ENCODE measurements around the gene ZFYVE21. TPM values are rescaled to one million over a fixed set of nuclear protein-coding genes. Genes with fewer than 3 reads are reported as not detected.
A peak's percentile ranks its signal among the peaks of the same experiment; 100 is the strongest.

The ZFYVE21 gene
- polyA plus RNA-seq, 2 donors: 56.5 to 73.5 TPM

- H3K4me3 ChIP-seq (ENCODE audit: low read depth in 1 of 2, low read length in 2 of 2): no peak overlapping the region
- no peaks in the 10 kb centered on the region for H3K27me3 ChIP-seq (ENCODE audit: control insufficient read depth in 1 of 2, insufficient read depth in 2 of 2, low read length in 2 of 2)
- peaks cover 8 to 52% of the 10 kb centered on the region in 2 donors for H3K36me3 ChIP-seq (ENCODE audit: control insufficient read depth in 2 of 2, insufficient read depth in 2 of 2, low read length in 1 of 2)
- H3K27ac ChIP-seq (ENCODE audit: low read depth in 2 of 2, low read length in 1 of 2): peak overlapping the region; percentile 58 to 90
- H3K9me3 ChIP-seq (ENCODE audit: control insufficient read depth in 2 of 2, insufficient read depth in 1 of 2, low read depth in 1 of 2, low read length in 1 of 2): no peaks in the 10 kb centered on the region
- peaks cover 19 to 51% of the 10 kb centered on the region in 2 donors for H3K4me1 ChIP-seq (ENCODE audit: control insufficient read depth in 2 of 2, insufficient read depth in 2 of 2, low read length in 1 of 2)
- WGBS, 2 donors: 50 to 51% methylated on average over 12 of the region's 12 CpGs
Observed at GRCh38 chr14:103728721-103729120, 13.1 kb downstream of the ZFYVE21 start.

- 54 to 65% methylated on average over 24 of the region's 24 CpGs for WGBS, 2 donors
- Histone ChIP-seq H3K4me1 (ENCODE audit: control insufficient read depth in 2 of 2, insufficient read depth in 2 of 2, low read length in 1 of 2) (peaks cover 11 to 47% of the 10 kb centered on the region in 2 donors), H3K27ac (ENCODE audit: low read depth in 2 of 2, low read length in 1 of 2) (peak overlapping the region; percentile 37 to 58), H3K9me3 (ENCODE audit: control insufficient read depth in 2 of 2, insufficient read depth in 1 of 2, low read depth in 1 of 2, low read length in 1 of 2) (no peaks in the 10 kb centered on the region), H3K4me3 (ENCODE audit: low read depth in 1 of 2, low read length in 2 of 2) (no peak overlapping the region), H3K36me3 (ENCODE audit: control insufficient read depth in 2 of 2, insufficient read depth in 2 of 2, low read length in 1 of 2) (peaks cover 8 to 57% of the 10 kb centered on the region in 2 donors), H3K27me3 (ENCODE audit: control insufficient read depth in 1 of 2, insufficient read depth in 2 of 2, low read length in 2 of 2) (no peaks in the 10 kb centered on the region)
Observed at GRCh38 chr14:103729496-103730448, 14.2 kb downstream of the ZFYVE21 start.

GRCh38 chr14:103730490-103731035 lies 15.0 kb downstream of the ZFYVE21 start:
- Histone ChIP-seq H3K4me3 (ENCODE audit: low read depth in 1 of 2, low read length in 2 of 2) (no peak overlapping the region), H3K4me1 (ENCODE audit: control insufficient read depth in 2 of 2, insufficient read depth in 2 of 2, low read length in 1 of 2) (peaks cover 11 to 42% of the 10 kb centered on the region in 2 donors), H3K9me3 (ENCODE audit: control insufficient read depth in 2 of 2, insufficient read depth in 1 of 2, low read depth in 1 of 2, low read length in 1 of 2) (no peaks in the 10 kb centered on the region), H3K27me3 (ENCODE audit: control insufficient read depth in 1 of 2, insufficient read depth in 2 of 2, low read length in 2 of 2) (no peaks in the 10 kb centered on the region), H3K36me3 (ENCODE audit: control insufficient read depth in 2 of 2, insufficient read depth in 2 of 2, low read length in 1 of 2) (peaks cover 11 to 53% of the 10 kb centered on the region in 2 donors), H3K27ac (ENCODE audit: low read depth in 2 of 2, low read length in 1 of 2) (no peak overlapping the region)
- 48 to 54% methylated on average over 15 of the region's 15 CpGs for WGBS, 2 donors

GRCh38 chr14:103731481-103731880 lies 15.9 kb downstream of the ZFYVE21 start:
- Histone ChIP-seq H3K9me3 (ENCODE audit: control insufficient read depth in 2 of 2, insufficient read depth in 1 of 2, low read depth in 1 of 2, low read length in 1 of 2) (no peaks in the 10 kb centered on the region), H3K4me1 (ENCODE audit: control insufficient read depth in 2 of 2, insufficient read depth in 2 of 2, low read length in 1 of 2) (peaks cover 14 to 47% of the 10 kb centered on the region in 2 donors), H3K27ac (ENCODE audit: low read depth in 2 of 2, low read length in 1 of 2) (no peak overlapping the region), H3K36me3 (ENCODE audit: control insufficient read depth in 2 of 2, insufficient read depth in 2 of 2, low read length in 1 of 2) (peaks cover 11 to 46% of the 10 kb centered on the region in 2 donors), H3K4me3 (ENCODE audit: low read depth in 1 of 2, low read length in 2 of 2) (no peak overlapping the region), H3K27me3 (ENCODE audit: control insufficient read depth in 1 of 2, insufficient read depth in 2 of 2, low read length in 2 of 2) (no peaks in the 10 kb centered on the region)
- whole genome bisulfite sequencing, 2 donors: 93 to 94% methylated on average over 15 of the region's 15 CpGs

- Histone ChIP-seq H3K27ac (ENCODE audit: low read depth in 2 of 2, low read length in 1 of 2) (peak overlapping the region in 1 of 2 donors; percentile 77), H3K36me3 (ENCODE audit: control insufficient read depth in 2 of 2, insufficient read depth in 2 of 2, low read length in 1 of 2) (peaks cover 11 to 44% of the 10 kb centered on the region in 2 donors), H3K4me1 (ENCODE audit: control insufficient read depth in 2 of 2, insufficient read depth in 2 of 2, low read length in 1 of 2) (peaks cover 16 to 51% of the 10 kb centered on the region in 2 donors), H3K4me3 (ENCODE audit: low read depth in 1 of 2, low read length in 2 of 2) (no peak overlapping the region), H3K27me3 (ENCODE audit: control insufficient read depth in 1 of 2, insufficient read depth in 2 of 2, low read length in 2 of 2) (no peaks in the 10 kb centered on the region), H3K9me3 (ENCODE audit: control insufficient read depth in 2 of 2, insufficient read depth in 1 of 2, low read depth in 1 of 2, low read length in 1 of 2) (no peaks in the 10 kb centered on the region)
- 86% methylated on average over 24 of the region's 24 CpGs for WGBS, 2 donors
Observed at GRCh38 chr14:103731916-103732867, 16.6 kb downstream of the ZFYVE21 start.

GRCh38 chr14:103732868-103733620 lies 17.4 kb downstream of the ZFYVE21 start:
- peaks cover 11 to 45% of the 10 kb centered on the region in 2 donors for H3K36me3 ChIP-seq (ENCODE audit: control insufficient read depth in 2 of 2, insufficient read depth in 2 of 2, low read length in 1 of 2)
- H3K4me1 ChIP-seq (ENCODE audit: control insufficient read depth in 2 of 2, insufficient read depth in 2 of 2, low read length in 1 of 2): peaks cover 16 to 44% of the 10 kb centered on the region in 2 donors
- H3K27me3 ChIP-seq (ENCODE audit: control insufficient read depth in 1 of 2, insufficient read depth in 2 of 2, low read length in 2 of 2): no peaks in the 10 kb centered on the region
- H3K4me3 ChIP-seq (ENCODE audit: low read depth in 1 of 2, low read length in 2 of 2): no peak overlapping the region
- WGBS, 2 donors: 68 to 72% methylated on average over 9 of the region's 9 CpGs
- H3K9me3 ChIP-seq (ENCODE audit: control insufficient read depth in 2 of 2, insufficient read depth in 1 of 2, low read depth in 1 of 2, low read length in 1 of 2): no peaks in the 10 kb centered on the region
- H3K27ac ChIP-seq (ENCODE audit: low read depth in 2 of 2, low read length in 1 of 2): peak overlapping the region; percentile 41 to 77

GRCh38 chr14:103733651-103734050 lies 18.0 kb downstream of the ZFYVE21 start:
- H3K36me3 ChIP-seq (ENCODE audit: control insufficient read depth in 2 of 2, insufficient read depth in 2 of 2, low read length in 1 of 2): peaks cover 14 to 46% of the 10 kb centered on the region in 2 donors
- no peak overlapping the region for H3K4me3 ChIP-seq (ENCODE audit: low read depth in 1 of 2, low read length in 2 of 2)
- H3K27ac ChIP-seq (ENCODE audit: low read depth in 2 of 2, low read length in 1 of 2): peak overlapping the region; percentile 41 to 71

GRCh38 chr14:103734081-103734888 lies 18.7 kb downstream of the ZFYVE21 start:
- Histone ChIP-seq H3K9me3 (ENCODE audit: control insufficient read depth in 2 of 2, insufficient read depth in 1 of 2, low read depth in 1 of 2, low read length in 1 of 2) (no peaks in the 10 kb centered on the region), H3K27ac (ENCODE audit: low read depth in 2 of 2, low read length in 1 of 2) (peak overlapping the region; percentile 41 to 51), H3K36me3 (ENCODE audit: control insufficient read depth in 2 of 2, insufficient read depth in 2 of 2, low read length in 1 of 2) (peaks cover 15 to 47% of the 10 kb centered on the region in 2 donors), H3K4me3 (ENCODE audit: low read depth in 1 of 2, low read length in 2 of 2) (no peak overlapping the region), H3K4me1 (ENCODE audit: control insufficient read depth in 2 of 2, insufficient read depth in 2 of 2, low read length in 1 of 2) (peaks cover 16 to 39% of the 10 kb centered on the region in 2 donors), H3K27me3 (ENCODE audit: control insufficient read depth in 1 of 2, insufficient read depth in 2 of 2, low read length in 2 of 2) (no peaks in the 10 kb centered on the region)
- 89% methylated on average over 23 of the region's 23 CpGs for WGBS, 2 donors

More at GRCh38 chr14:103733651-103734050, 18.0 kb downstream of the ZFYVE21 start:
- Histone ChIP-seq H3K9me3 (ENCODE audit: control insufficient read depth in 2 of 2, insufficient read depth in 1 of 2, low read depth in 1 of 2, low read length in 1 of 2) (no peaks in the 10 kb centered on the region), H3K27me3 (ENCODE audit: control insufficient read depth in 1 of 2, insufficient read depth in 2 of 2, low read length in 2 of 2) (no peaks in the 10 kb centered on the region), H3K4me1 (ENCODE audit: control insufficient read depth in 2 of 2, insufficient read depth in 2 of 2, low read length in 1 of 2) (peaks cover 16 to 39% of the 10 kb centered on the region in 2 donors)
- WGBS, 2 donors: 68 to 84% methylated on average over 14 of the region's 14 CpGs
